ENCODE measurements around the gene RAD52. TPM values are rescaled to one million over a fixed set of nuclear protein-coding genes. Genes with fewer than 3 reads are reported as not detected.

The RAD52 gene
- total and polyA plus RNA-seq, 2 experiments from 2014 or later, result 6.6 to 13.4 TPM

DNA sequence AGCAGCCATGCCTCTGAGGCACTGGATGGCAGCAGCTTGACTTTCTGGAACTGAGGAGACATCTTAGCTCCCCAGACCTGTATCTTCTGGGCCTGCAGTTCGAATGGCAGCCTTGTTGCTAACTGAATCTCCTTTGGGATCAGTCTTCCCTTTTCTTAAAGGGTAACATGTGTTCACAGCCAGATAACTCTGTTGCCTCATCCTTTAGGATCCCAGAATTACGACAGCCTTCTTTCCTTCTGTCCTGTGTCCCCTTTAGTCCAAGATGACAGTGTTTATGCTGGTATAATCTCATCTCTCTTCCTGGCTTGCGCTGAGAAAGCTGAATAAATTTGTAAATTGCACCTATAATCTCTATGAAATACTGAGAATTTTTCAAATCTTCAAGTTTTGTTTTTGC lies 32.5 kb upstream of the RAD52 start:
- Histone ChIP-seq H3K79me2 (no peaks in the 10 kb centered on the region), H3K9me2 (replicated peaks; ENCODE audit: insufficient read depth) (no peaks in the 10 kb centered on the region), H3K27me3 (no peaks in the 10 kb centered on the region), H3K27ac (no peak overlapping the region), H3K4me1 (ENCODE audit: insufficient read depth) (no peaks in the 10 kb centered on the region), H3K4me2 (no peak overlapping the region), H4K20me1 (ENCODE audit: insufficient read depth, poor library complexity, severe bottlenecking) (no peaks in the 10 kb centered on the region), H3K4me3 (no peak overlapping the region), H3K36me3 (replicated peaks; ENCODE audit: insufficient read depth, low read depth) (no peaks in the 10 kb centered on the region), H2AFZ (no peak overlapping the region), H3K9me3 (ENCODE audit: low read depth) (no peaks in the 10 kb centered on the region)
- TF ChIP-seq EZH2phosphoT487 (IDR thresholded peaks at IDR 0.05; ENCODE audit: low read depth, severe bottlenecking, unreplicated experiment) (no peak), EZH2 (IDR thresholded peaks at IDR 0.05; ENCODE audit: borderline replicate concordance) (no peak), CTCF (IDR thresholded peaks at IDR 0.05; ENCODE audit: poor library complexity) (no peak)
- DNase-seq (ENCODE audit: low spot score), result no peak
- WGBS (ENCODE audit: low lambda C conversion rate, missing lambda C conversion rate), result 83% methylated on average over 3 of the region's 3 CpGs

GRCh38 chr12:981176-981828 lies 31.8 kb upstream of the RAD52 start:
- Histone ChIP-seq H3K4me2 (no peak overlapping the region), H3K4me1 (ENCODE audit: insufficient read depth) (no peaks in the 10 kb centered on the region), H3K4me3 (no peak overlapping the region), H3K36me3 (replicated peaks; ENCODE audit: insufficient read depth, low read depth) (no peaks in the 10 kb centered on the region), H3K27me3 (no peaks in the 10 kb centered on the region), H3K27ac (no peak overlapping the region), H2AFZ (no peak overlapping the region), H4K20me1 (ENCODE audit: insufficient read depth, poor library complexity, severe bottlenecking) (no peaks in the 10 kb centered on the region), H3K79me2 (no peaks in the 10 kb centered on the region), H3K9me2 (replicated peaks; ENCODE audit: insufficient read depth) (no peaks in the 10 kb centered on the region), H3K9me3 (ENCODE audit: low read depth) (no peaks in the 10 kb centered on the region)
- TF ChIP-seq EZH2 (IDR thresholded peaks at IDR 0.05; ENCODE audit: borderline replicate concordance), result no peak
- no peak for TF ChIP-seq EZH2phosphoT487 (IDR thresholded peaks at IDR 0.05; ENCODE audit: low read depth, severe bottlenecking, unreplicated experiment)
- 96% methylated on average over 8 of the region's 8 CpGs for WGBS (ENCODE audit: low lambda C conversion rate, missing lambda C conversion rate)
- DNase-seq (ENCODE audit: low spot score), result no peak

DNA sequence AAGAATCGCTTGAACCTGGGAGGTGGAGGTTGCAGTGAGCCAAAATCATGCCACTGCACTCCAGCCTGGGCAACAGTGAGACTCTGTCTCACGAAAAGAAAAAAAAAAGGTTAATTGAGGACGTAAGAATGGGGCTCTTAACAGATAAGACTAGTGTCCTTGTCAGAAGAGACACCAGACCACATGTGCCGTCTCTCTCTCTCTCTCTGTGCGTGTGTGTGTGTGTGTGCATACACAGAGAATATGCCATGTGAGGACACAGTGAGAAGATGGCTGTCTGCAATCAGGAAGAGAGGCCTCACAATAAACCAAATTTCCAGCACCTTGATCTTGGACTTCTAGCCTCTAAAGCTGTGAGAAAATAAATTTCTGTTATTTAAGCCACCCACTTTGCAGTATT lies 29.9 kb upstream of the RAD52 start:
- Histone ChIP-seq H3K36me3 (replicated peaks; ENCODE audit: insufficient read depth, low read depth) (no peaks in the 10 kb centered on the region), H3K9me2 (replicated peaks; ENCODE audit: insufficient read depth) (no peaks in the 10 kb centered on the region), H3K4me2 (no peak overlapping the region), H3K27ac (no peak overlapping the region), H3K27me3 (no peaks in the 10 kb centered on the region), H4K20me1 (ENCODE audit: insufficient read depth, poor library complexity, severe bottlenecking) (no peaks in the 10 kb centered on the region), H3K9me3 (ENCODE audit: low read depth) (no peaks in the 10 kb centered on the region), H3K4me3 (no peak overlapping the region), H2AFZ (no peak overlapping the region), H3K79me2 (no peaks in the 10 kb centered on the region), H3K4me1 (ENCODE audit: insufficient read depth) (no peaks in the 10 kb centered on the region)
- WGBS (ENCODE audit: low lambda C conversion rate, missing lambda C conversion rate), result 65% methylated on average over 5 of the region's 5 CpGs
- TF ChIP-seq EZH2phosphoT487 (IDR thresholded peaks at IDR 0.05; ENCODE audit: low read depth, severe bottlenecking, unreplicated experiment) (no peak), EZH2 (IDR thresholded peaks at IDR 0.05; ENCODE audit: borderline replicate concordance) (no peak), CTCF (IDR thresholded peaks at IDR 0.05; ENCODE audit: poor library complexity) (no peak)
- DNase-seq (ENCODE audit: low spot score), result no peak

GRCh38 chr12:977156-977555 lies 27.7 kb upstream of the RAD52 start:
- Histone ChIP-seq H3K79me2 (no peaks in the 10 kb centered on the region), H3K4me3 (no peak overlapping the region), H3K4me2 (no peak overlapping the region), H4K20me1 (ENCODE audit: insufficient read depth, poor library complexity, severe bottlenecking) (no peaks in the 10 kb centered on the region), H3K9me3 (ENCODE audit: low read depth) (no peaks in the 10 kb centered on the region), H3K9me2 (replicated peaks; ENCODE audit: insufficient read depth) (no peaks in the 10 kb centered on the region), H3K27ac (no peak overlapping the region), H3K36me3 (replicated peaks; ENCODE audit: insufficient read depth, low read depth) (no peaks in the 10 kb centered on the region), H2AFZ (no peak overlapping the region), H3K27me3 (no peaks in the 10 kb centered on the region), H3K4me1 (ENCODE audit: insufficient read depth) (no peaks in the 10 kb centered on the region)
- DNase-seq (ENCODE audit: low spot score), result no peak
- no peak for TF ChIP-seq CTCF (IDR thresholded peaks at IDR 0.05; ENCODE audit: poor library complexity)
- no peak for TF ChIP-seq EZH2 (IDR thresholded peaks at IDR 0.05; ENCODE audit: borderline replicate concordance)
- TF ChIP-seq EZH2phosphoT487 (IDR thresholded peaks at IDR 0.05; ENCODE audit: low read depth, severe bottlenecking, unreplicated experiment), result no peak
- WGBS (ENCODE audit: low lambda C conversion rate, missing lambda C conversion rate), result 94% methylated on average over 4 of the region's 4 CpGs

Data from hepatocyte (in vitro differentiated cells).